HG03520 (cell line): ENCODE results near the gene SMOC2.

Experiments used
- ATAC-seq: cut with Tn5 transposase; IDR thresholded peaks from one replicate; pipeline ENCODE4 v1.9.1; 2021; ENCODE audit warnings: mild to moderate bottlenecking, moderate library complexity; ENCODE audit not compliant: unreplicated experiment

SMOC2 gene

GRCh38 chr6:168641446-168641845 lies 200.5 kb downstream of the SMOC2 start:
- ATAC-seq: no peak

DNA sequence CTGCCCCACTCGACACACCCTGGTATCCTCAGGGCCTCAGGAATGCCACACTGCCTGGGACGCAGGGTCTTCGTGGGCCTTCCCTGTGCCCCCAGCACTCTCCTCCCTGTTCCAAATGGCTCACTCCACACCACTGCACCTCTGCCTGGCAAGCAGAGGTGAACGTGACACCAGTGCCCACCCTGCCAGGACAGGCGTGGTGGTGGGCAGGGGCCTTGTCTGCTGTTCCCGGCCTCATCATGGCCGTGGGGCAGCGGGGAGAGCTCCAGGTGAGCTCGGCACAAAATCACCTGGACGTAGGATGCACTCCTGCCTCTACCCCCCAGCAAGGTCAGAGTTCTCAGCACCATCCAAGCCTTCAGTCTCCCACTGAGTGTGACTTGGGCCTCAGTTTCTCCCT lies 202.4 kb downstream of the SMOC2 start:
- ATAC-seq: no peak

- ATAC-seq: no peak
Observed at GRCh38 chr6:168645326-168645725, 204.3 kb downstream of the SMOC2 start.

DNA sequence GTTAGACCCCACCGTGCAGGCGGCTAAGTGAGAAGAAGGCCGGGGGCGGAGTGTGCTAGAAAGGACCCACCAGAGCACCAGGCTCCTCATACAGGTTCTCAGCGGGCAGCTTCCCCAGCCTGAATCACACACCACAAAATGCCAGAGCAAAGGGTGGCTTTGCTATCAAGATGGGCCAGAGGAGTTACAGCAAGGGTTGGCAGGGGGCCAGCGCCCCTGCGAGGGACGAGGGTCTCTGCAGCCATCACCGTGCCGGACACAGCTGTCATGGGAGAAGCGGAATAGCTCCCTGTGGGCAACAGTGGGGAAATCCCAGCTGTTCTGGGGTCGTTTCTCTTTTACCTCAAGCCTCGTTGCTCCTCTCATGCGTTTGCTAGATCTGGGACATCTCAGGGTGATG lies 206.3 kb downstream of the SMOC2 start:
- ATAC-seq: no peak

DNA sequence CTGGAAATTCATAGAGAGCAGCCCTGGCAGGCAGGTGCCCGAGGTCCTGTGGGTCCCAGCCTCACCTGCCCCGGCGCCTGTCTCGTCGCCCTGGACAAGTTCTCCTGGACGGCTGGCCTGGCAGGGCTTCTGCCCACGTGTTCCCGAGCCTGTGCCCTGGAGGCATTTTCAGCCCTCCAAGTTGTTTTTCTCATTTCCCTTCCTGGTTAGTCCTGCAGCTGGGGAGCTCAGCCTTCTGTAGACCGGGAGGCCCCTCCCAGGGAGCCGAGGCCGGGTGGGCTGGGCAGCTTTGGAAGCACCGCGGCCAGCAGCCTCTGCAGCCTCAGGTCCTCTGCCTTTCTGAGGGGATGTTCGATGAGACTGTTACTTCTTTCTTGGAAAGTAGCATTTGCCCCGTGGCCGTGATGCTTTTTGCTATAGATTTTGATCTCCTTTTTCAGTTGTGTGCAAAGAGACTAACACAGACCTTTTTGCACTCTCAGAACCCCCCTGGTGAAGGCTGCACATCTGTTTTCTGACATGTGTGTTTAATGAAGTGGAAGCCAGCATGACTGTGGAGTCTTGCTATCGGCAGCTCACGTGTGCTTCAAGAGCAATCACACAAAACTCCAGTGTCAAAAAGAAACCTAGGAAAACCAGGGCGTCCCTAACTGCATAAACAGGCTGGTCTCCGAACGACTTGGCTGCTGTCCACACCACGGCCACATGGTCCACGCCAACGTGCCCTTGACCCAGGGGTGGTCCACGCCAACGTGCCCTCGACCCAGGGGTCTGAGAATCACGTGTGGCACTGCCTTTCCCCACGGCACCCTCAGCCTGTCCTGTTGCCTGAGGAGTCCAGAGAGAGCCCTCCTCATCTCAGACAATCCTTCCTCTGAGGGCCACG lies 207.5 kb downstream of the SMOC2 start:
- no peak for ATAC-seq

- ATAC-seq: no peak
Observed at GRCh38 chr6:168649209-168649608, 208.2 kb downstream of the SMOC2 start.

DNA sequence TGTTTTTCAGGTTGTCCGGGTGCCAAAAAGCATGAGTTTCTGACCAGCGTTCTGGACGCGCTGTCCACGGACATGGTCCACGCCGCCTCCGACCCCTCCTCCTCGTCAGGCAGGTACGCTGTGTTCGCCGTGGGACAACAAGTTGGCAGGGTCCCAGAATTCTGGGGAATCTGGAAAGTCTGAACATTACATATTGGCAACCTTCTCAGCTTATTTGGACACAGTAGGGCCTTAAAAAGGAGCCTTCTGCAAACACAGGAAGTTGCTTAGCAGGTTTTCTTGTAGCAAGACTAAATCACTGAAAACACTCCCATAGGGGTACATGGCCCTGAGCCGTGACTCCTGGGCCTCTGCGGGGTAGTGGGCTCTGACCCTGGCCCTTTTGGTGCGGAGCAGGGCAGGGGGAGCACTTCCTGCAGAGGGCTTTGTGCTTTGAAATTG lies 209.7 kb downstream of the SMOC2 start:
- no peak for ATAC-seq

DNA sequence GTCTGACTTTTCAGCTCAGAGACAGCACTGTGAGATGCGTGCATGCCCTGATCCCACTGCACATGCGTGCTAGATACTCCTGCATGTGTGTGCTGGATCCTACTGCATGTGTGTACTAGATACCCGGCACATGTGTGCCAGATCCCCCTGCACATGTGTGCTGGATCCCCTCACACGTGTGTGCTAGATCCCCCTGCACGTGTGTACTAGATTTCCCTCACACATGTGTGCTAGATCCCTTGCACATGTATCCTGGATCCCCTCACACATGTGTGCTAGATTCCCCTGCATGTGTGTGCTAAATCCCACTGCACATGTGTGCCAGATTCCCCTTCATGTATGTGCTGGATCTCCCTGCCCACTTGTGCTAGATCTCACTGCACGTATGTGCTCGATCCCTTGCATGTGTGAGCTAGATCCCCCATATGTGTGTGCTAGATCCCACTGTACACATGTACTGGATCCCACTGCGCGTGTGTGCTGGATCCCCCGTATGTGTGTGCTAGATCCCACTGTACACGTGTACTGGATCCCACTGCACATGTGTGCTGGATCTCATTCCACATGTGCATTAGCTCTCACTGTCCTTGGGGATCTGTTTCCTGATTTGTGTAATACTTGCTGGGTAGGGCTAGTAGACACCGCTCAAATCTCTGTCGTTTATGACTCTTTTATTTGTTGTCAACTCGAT lies 214.6 kb downstream of the SMOC2 start:
- ATAC-seq: no peak

DNA sequence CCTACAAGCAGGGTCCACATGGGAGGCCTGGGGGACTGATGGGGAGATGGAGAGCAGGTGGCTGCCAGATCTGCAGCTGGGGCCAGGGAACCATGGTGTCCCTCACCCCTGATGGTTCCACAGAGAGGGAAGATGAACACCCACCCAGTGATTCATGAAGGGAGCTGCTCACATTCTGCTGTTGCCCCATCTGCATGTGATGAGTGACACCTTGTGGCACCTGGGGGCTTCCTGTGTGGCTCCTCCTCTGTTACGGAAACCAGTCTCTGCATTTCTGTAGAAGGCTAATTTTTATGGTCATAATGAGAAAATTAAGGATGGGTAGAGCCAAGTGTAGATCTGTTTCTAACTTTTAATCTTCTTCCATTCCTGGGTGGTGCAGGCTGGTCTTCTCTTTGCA lies 217.1 kb downstream of the SMOC2 start:
- no peak for ATAC-seq

- ATAC-seq: no peak
Observed at GRCh38 chr6:168660400-168660945, 219.5 kb downstream of the SMOC2 start.

DNA sequence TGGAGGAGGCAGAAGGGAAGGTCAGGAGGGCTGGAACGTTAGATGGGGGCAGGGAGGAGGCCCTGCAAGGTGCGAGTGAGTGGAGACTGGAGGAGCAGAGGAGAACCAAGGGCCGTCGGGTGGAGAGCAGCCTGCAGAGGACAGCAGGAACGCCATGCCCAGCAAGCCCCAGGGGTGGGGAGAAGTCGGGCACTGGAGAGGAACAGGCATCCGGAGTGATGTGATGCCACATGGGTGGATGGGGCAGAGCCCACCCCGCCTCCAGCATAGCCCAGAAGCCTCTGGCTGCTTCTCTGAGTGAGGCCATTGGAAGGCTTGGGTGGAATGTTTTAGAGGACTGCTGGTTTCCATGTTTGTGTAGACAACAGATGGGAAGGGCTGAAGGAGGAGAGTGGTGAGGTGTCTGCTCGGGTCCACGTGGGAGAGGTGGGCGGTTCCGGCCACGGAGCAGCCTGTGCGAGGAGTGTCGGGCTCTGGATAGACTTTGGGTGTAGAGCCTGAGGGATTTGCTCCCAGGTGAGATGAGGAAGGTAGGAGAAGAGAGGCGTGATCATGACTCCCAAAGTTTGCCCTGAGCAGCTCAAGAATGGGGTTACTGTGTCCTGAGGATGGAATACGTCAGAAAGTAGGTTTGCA lies 221.4 kb downstream of the SMOC2 start:
- no peak for ATAC-seq

DNA sequence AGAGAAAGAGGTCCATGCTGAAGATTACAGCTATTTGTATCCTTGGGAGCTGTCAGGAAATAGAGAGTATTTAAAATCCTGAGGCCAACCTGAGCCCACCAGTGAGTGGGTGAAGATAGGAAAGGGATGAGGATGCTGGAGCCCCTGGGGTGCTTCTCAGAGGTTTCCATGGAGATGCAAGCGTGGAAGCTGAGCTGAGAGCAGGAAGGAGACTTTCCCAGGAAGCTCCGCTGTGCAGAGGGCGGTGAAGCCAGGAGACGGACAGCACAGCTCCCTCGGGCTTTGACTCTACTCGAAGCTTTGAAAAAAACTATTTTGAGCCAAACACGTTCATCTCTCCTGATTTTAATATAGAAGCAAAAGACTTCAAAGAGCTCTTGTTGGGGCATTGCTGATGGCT lies 222.1 kb downstream of the SMOC2 start:
- ATAC-seq: no peak

- no peak for ATAC-seq
Observed at GRCh38 chr6:168664956-168665355, 224.0 kb downstream of the SMOC2 start.

GRCh38 chr6:168666170-168666569 lies 225.2 kb downstream of the SMOC2 start:
- ATAC-seq: no peak

- ATAC-seq: no peak
Observed at GRCh38 chr6:168666699-168667427, 225.9 kb downstream of the SMOC2 start.

GRCh38 chr6:168667428-168667805 lies 226.4 kb downstream of the SMOC2 start:
- ATAC-seq: no peak

GRCh38 chr6:168670401-168670985 lies 229.5 kb downstream of the SMOC2 start:
- no peak for ATAC-seq

GRCh38 chr6:168671028-168671862 lies 230.3 kb downstream of the SMOC2 start:
- no peak for ATAC-seq

DNA sequence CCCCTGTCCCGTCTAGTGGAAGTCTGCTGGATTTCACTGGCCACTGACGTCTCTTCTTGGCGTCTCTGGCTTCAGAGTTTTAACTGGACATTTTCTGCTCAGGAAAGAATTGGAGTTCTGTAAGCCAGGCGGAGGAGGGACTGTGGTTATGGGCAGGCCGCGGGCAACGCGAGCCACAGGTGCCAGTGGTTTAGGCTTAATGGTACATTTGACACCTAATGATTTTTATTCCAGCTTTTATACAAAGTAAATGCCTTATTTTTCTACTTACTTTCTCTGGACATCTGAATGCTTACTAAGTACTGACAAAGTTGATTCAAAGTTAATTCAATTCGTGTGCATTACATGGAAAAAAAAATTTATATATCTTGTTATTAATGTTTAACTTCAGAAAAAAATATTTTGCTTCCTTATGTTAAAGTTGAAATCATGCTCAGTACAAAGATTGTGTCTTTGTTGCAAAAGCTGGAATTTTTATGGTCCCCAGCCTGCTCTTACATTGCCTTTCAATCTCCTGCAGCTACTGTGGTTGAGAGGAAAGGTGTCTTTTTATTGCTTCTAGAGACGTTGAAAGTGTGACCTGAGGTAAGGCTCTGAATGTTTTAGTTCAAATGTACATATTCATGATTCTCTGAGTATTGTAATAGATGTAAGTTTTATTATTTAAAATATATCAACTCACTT lies 231.0 kb downstream of the SMOC2 start:
- no peak for ATAC-seq
